PC-9 (cell line): ENCODE measurements around the gene AUH.

Source experiments
- CTCF ChIP-seq: fragments of 200-600 bp; sonication (generic); conservative IDR thresholded peaks from 2 replicates; pipeline ENCODE4 v1.6.1; 2017; ENCODE audit warnings: mixed run types, antibody characterized with exemption, mild to moderate bottlenecking, moderate library complexity
- EZH2 ChIP-seq: fragments of 200-600 bp; sonication (generic); IDR thresholded peaks from 2 replicates; pipeline ENCODE4 v1.8.0; 2017; ENCODE audit warnings: antibody characterized with exemption, low read depth

- TF ChIP-seq EZH2: no peak
- no peak for TF ChIP-seq CTCF
These were observed 37.2 kb upstream of the AUH start for GRCh38 chr9:91398926-91399325.
